SK-N-SH (cell line): Measurements from ENCODE around the gene UVRAG. TPM values are rescaled to one million over a fixed set of nuclear protein-coding genes. Genes with fewer than 3 reads are reported as not detected.

ENCODE experiments used
- CTCF ChIA-PET: fragments of 300-600, 350-600 bp; formaldehyde crosslinking; extraction: SDS; loops from one replicate; lab custom pipeline; 2021; lab: Yijun Ruan, JAX
- POLR2A ChIA-PET: fragments of 350-600 bp; sonication (Branson Sonifier 250); formaldehyde crosslinking; extraction: SDS; loops from one replicate; lab custom pipeline; 2020; ENCODE audit warnings: antibody characterized with exemption, inconsistent platforms; lab: Yijun Ruan, JAX
- DNase-seq: peaks from one replicate; pipeline ENCODE4 v3.0.0; 2012
- H2AFZ ChIP-seq: fragments of 200-600 bp; sonication (generic); 2 replicates; pipeline ENCODE4 v1.8.1; 2016; ENCODE audit warnings: antibody characterized with exemption, mild to moderate bottlenecking, low read depth
- H3F3A ChIP-seq: fragments of 200-600 bp; sonication (generic); replicated peaks from 2 replicates; pipeline ENCODE3; 2016; ENCODE audit warnings: antibody characterized with exemption, mild to moderate bottlenecking; ENCODE audit not compliant: insufficient read depth
- H3K27ac ChIP-seq, 2 experiments: fragments of 200-500 bp in 1 of 2; fragments of 200-600 bp in 1 of 2; sonication (Bioruptor generic) in 1 of 2; sonication (generic), shearing (Covaris generic) in 1 of 2; 2 replicates each; pipeline versions ENCODE4 v1.5.1 to v1.6.1; 2014 to 2016; ENCODE audit warnings: low read depth in 2 of 2, inconsistent platforms in 1 of 2, low read length in 1 of 2, mild to moderate bottlenecking in 1 of 2, mixed read lengths in 1 of 2
- H3K27me3 ChIP-seq: fragments of 200-600 bp; sonication (generic), shearing (Covaris generic); 2 replicates; pipeline ENCODE4 v1.6.1; 2016; ENCODE audit warnings: mixed run types; ENCODE audit not compliant: insufficient read depth
- H3K36me3 ChIP-seq, 2 experiments: fragments of 200-500 bp in 1 of 2; fragments of 200-600 bp in 1 of 2; sonication (Bioruptor generic) in 1 of 2; sonication (generic) in 1 of 2; replicated peaks in 1 of 2; 2 replicates each; pipeline versions ENCODE3 to v1.5.1; 2014 to 2016; ENCODE audit warnings: low read length in 1 of 2, mild to moderate bottlenecking in 1 of 2; ENCODE audit not compliant: insufficient read depth in 2 of 2, control insufficient read depth in 1 of 2
- H3K4me1 ChIP-seq, 2 experiments: fragments of 200-500 bp in 1 of 2; fragments of 200-600 bp in 1 of 2; sonication (Bioruptor generic) in 1 of 2; sonication (generic), shearing (Covaris generic) in 1 of 2; 2 replicates each; pipeline versions ENCODE4 v1.5.1 to v1.6.1; 2014 to 2016; ENCODE audit warnings: low read depth in 1 of 2, low read length in 1 of 2, mixed run types in 1 of 2; ENCODE audit not compliant: insufficient read depth in 2 of 2, control insufficient read depth in 1 of 2
- H3K4me2 ChIP-seq: fragments of 200-600 bp; sonication (generic), shearing (Covaris generic); 2 replicates; pipeline ENCODE4 v1.6.1; 2017; ENCODE audit warnings: mixed run types
- H3K4me3 ChIP-seq, 2 experiments: fragments of 200-500 bp in 1 of 2; fragments of 200-600 bp in 1 of 2; sonication (Bioruptor generic) in 1 of 2; sonication (generic), shearing (Covaris generic) in 1 of 2; 2 replicates each; pipeline versions ENCODE4 v1.5.1 to v1.8.1; 2014 to 2016; ENCODE audit warnings: low read depth in 2 of 2, inconsistent platforms in 1 of 2, low read length in 1 of 2, mild to moderate bottlenecking in 1 of 2, mixed read lengths in 1 of 2, moderate library complexity in 1 of 2
- H3K79me2 ChIP-seq: fragments of 200-600 bp; sonication (generic); 2 replicates; pipeline ENCODE4 v1.8.1; 2017; ENCODE audit warnings: mild to moderate bottlenecking; ENCODE audit not compliant: insufficient read depth
- H3K9ac ChIP-seq: fragments of 200-600 bp; sonication (generic); 2 replicates; pipeline ENCODE4 v1.6.1; 2017; ENCODE audit warnings: mixed run types
- H3K9me2 ChIP-seq: fragments of 200-600 bp; sonication (generic); 2 replicates; pipeline ENCODE4 v1.6.1; 2017; ENCODE audit warnings: mixed run types
- H3K9me3 ChIP-seq: fragments of 200-600 bp; sonication (generic); 2 replicates; pipeline ENCODE4 v1.6.1; 2017; ENCODE audit warnings: mixed run types, mild to moderate bottlenecking, moderate library complexity
- H4K20me1 ChIP-seq: fragments of 200-600 bp; sonication (generic); 2 replicates; pipeline ENCODE4 v1.6.1; 2017; ENCODE audit warnings: mild to moderate bottlenecking, mixed run types; ENCODE audit not compliant: insufficient read depth
- CHD2 ChIP-seq: fragments of 150-350 bp; IDR thresholded peaks from 2 replicates; pipeline ENCODE4 v1.6.1; 2018; ENCODE audit warnings: low read length; ENCODE audit not compliant: partially characterized antibody
- ELF1 ChIP-seq: IDR thresholded peaks from 2 replicates; pipeline ENCODE4 v1.4.0; 2012
- EP300 ChIP-seq, 2 experiments: IDR thresholded peaks; 2 replicates each; pipeline versions ENCODE4 v1.4.0 to v1.6.1; 2012; ENCODE audit warnings: borderline replicate concordance in 1 of 2, low read depth in 1 of 2, low read length in 1 of 2
- FOSL2 ChIP-seq: IDR thresholded peaks from 2 replicates; pipeline ENCODE4 v1.4.0; 2012; ENCODE audit warnings: low read depth, mild to moderate bottlenecking, moderate library complexity, borderline replicate concordance
- FOXJ3 ChIP-seq: sonication (generic); formaldehyde crosslinking; IDR thresholded peaks from 2 replicates; pipeline ENCODE4 v1.5.1; 2020; ENCODE audit warnings: mild to moderate bottlenecking, missing genetic modification reagents
- GABPA ChIP-seq: IDR thresholded peaks from 2 replicates; pipeline ENCODE4 v1.4.0; 2012; ENCODE audit warnings: low read depth, mild to moderate bottlenecking
- GATA2 ChIP-seq: sonication (generic); formaldehyde crosslinking; IDR thresholded peaks from 2 replicates; pipeline ENCODE4 v1.5.0; 2020; ENCODE audit warnings: mild to moderate bottlenecking, missing genetic modification reagents
- JUND ChIP-seq: IDR thresholded peaks from 2 replicates; pipeline ENCODE4 v1.4.0; 2012
- NFIC ChIP-seq: IDR thresholded peaks from 2 replicates; pipeline ENCODE4 v1.4.0; 2012; ENCODE audit warnings: borderline replicate concordance
- PBX3 ChIP-seq: IDR thresholded peaks from 2 replicates; pipeline ENCODE4; 2012
- POLR2AphosphoS5 ChIP-seq: IDR thresholded peaks from 2 replicates; pipeline ENCODE4 v1.6.1; 2012; ENCODE audit warnings: low read depth, low read length
- RCOR1 ChIP-seq: fragments of 150-350 bp; IDR thresholded peaks from 2 replicates; pipeline ENCODE4 v1.6.1; 2017; ENCODE audit warnings: antibody characterized with exemption, low read length
- RXRA ChIP-seq: IDR thresholded peaks from 2 replicates; pipeline ENCODE4 v1.4.0; 2012; ENCODE audit warnings: low read depth, mild to moderate bottlenecking, borderline replicate concordance
- SMC3 ChIP-seq: IDR thresholded peaks from 2 replicates; pipeline ENCODE4 v1.6.1; 2012; ENCODE audit warnings: low read depth, low read length, improper control_type of control experiment
- TAF1 ChIP-seq: IDR thresholded peaks from 2 replicates; pipeline ENCODE4 v1.6.1; 2012; ENCODE audit warnings: low read depth, mild to moderate bottlenecking, low read length, moderate library complexity, borderline replicate concordance
- TCF12 ChIP-seq: IDR thresholded peaks from 2 replicates; pipeline ENCODE4 v1.4.0; 2012
- TEAD4 ChIP-seq: IDR thresholded peaks from 2 replicates; pipeline ENCODE4 v1.4.0; 2012; ENCODE audit warnings: mild to moderate bottlenecking, borderline replicate concordance; ENCODE audit not compliant: insufficient read depth
- USF1 ChIP-seq: IDR thresholded peaks from 2 replicates; pipeline ENCODE4 v1.4.0; 2012; ENCODE audit warnings: low read depth, borderline replicate concordance
- WGBS: methylation state at CpG from one replicate; pipeline ENCODE4 v1.1.6; 2017; ENCODE audit warnings: low lambda C conversion rate; 5-methylcytosine and 5-hydroxymethylcytosine counted together
- polyA plus RNA-seq, 3 experiments: library from polyadenylated mRNA; depleted of rRNA; stranded (reverse); fragments of >200 nt; gene quantifications; 2 replicates each; pipeline ENCODE4 v1.2.3, GENCODE V29; 2012
- TF ChIP-seq, protein P1 (sequence below): IDR thresholded peaks from 2 replicates; pipeline ENCODE4 v1.4.0; 2012; ENCODE audit warnings: low read depth
- TF ChIP-seq, protein P2 (sequence below): fragments of 200-600 bp; sonication (generic); IDR thresholded peaks from 2 replicates; pipeline ENCODE4 v1.6.1; 2017; ENCODE audit warnings: antibody characterized with exemption, mild to moderate bottlenecking, moderate library complexity

UVRAG gene
- polyA plus RNA-seq, 1 of the 3 experiments (the other 2 are of a cell fraction), result 5.8 TPM

DNA sequence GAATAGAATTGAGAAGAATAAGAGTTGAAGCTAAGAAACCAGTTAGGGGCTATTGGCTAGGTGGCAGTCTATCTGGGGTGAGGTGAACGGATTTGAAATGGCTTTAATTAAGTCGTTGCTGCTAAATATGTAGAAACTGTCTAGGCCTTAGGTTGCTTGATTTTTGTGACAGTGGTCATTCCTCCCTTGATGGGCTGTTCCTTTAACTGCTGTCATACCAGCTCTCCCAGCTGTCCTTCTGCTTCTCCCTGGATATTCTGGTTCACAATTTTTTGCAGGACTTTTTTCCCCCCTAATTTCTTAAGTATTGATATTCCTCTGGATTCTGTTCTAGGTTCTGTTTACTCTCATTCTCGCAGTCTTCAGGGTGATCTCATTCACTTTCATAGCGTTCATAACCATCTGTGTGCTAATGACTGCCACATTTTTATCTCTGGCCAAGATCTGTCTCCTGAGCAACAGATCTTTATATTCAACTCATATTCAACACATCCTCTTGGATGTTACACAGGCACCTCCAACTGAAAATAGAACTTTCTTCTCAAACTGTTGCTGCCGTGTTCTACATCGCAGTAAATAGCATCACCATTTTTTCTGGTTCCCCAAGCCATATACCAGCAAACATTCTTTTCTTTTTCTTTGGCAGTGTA is 134.1 kb downstream of the UVRAG start:
- Histone ChIP-seq H3K4me3 (no peak overlapping the region), H3K9ac (no peak overlapping the region), H3K27me3 (no peaks in the 10 kb centered on the region), H2AFZ (no peak overlapping the region), H3K9me2 (no peaks in the 10 kb centered on the region), H3K79me2 (no peaks in the 10 kb centered on the region), H3F3A (no peaks in the 10 kb centered on the region), H3K4me2 (no peak overlapping the region), H3K27ac (peak overlapping the region in 1 of 2 experiments; percentile 75; a peak in 2 of 4 replicates), H4K20me1 (no peaks in the 10 kb centered on the region), H3K9me3 (no peaks in the 10 kb centered on the region), H3K36me3 (no peaks in the 10 kb centered on the region), H3K4me1 (peaks cover 13 to 20% of the 10 kb centered on the region in 2 experiments)
- TF ChIP-seq JUND (peak; percentile 22; the same call in 1 of the 2 replicates), GATA2 (CRISPR knock-in tag) (peak; percentile 59), RCOR1 (peak; percentile 74; the same call in 1 of the 2 replicates), NFIC (peak; percentile 24; the same call in 1 of the 2 replicates), TEAD4 (no peak), POLR2AphosphoS5 (peak; percentile 60), GABPA (no peak), USF1 (no peak), TCF12 (peak; percentile 94), RXRA (no peak), CHD2 (no peak), FOXJ3 (CRISPR knock-in tag) (no peak), TAF1 (no peak), ELF1 (no peak), FOSL2 (peak; percentile 2; the same call in 1 of the 2 replicates), SMC3 (no peak), PBX3 (peak; percentile 71), EP300 (IDR thresholded peaks at IDR 0.05; ENCODE audit: borderline replicate concordance in 1 of 2, low read depth in 1 of 2, low read length in 1 of 2) (peak; percentile 49 to 75; a peak in 3 of 4 replicates)
- TF ChIP-seq, protein P1, sequence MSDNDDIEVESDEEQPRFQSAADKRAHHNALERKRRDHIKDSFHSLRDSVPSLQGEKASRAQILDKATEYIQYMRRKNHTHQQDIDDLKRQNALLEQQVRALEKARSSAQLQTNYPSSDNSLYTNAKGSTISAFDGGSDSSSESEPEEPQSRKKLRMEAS, result no peak
- TF ChIP-seq, protein P2, sequence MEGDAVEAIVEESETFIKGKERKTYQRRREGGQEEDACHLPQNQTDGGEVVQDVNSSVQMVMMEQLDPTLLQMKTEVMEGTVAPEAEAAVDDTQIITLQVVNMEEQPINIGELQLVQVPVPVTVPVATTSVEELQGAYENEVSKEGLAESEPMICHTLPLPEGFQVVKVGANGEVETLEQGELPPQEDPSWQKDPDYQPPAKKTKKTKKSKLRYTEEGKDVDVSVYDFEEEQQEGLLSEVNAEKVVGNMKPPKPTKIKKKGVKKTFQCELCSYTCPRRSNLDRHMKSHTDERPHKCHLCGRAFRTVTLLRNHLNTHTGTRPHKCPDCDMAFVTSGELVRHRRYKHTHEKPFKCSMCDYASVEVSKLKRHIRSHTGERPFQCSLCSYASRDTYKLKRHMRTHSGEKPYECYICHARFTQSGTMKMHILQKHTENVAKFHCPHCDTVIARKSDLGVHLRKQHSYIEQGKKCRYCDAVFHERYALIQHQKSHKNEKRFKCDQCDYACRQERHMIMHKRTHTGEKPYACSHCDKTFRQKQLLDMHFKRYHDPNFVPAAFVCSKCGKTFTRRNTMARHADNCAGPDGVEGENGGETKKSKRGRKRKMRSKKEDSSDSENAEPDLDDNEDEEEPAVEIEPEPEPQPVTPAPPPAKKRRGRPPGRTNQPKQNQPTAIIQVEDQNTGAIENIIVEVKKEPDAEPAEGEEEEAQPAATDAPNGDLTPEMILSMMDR, result no peak
- DNase-seq, result peak; percentile 9
- WGBS, result 42% methylated on average over 6 of the region's 6 CpGs
- ChIA-PET CTCF (interaction anchor here (1.0 kb wide), 1 partner anchor 52 kb away, joined by 3 read pairs; no protein-coding TSS in a partner anchor), POLR2A (no interaction called here)
